NCI-H1417 treated with DMSO at 0.1 percent for 48 hours (cell line): ENCODE results near the gene CENPC.
"Not testable (repeated sequence)": the region's sequence is repeated elsewhere in the genome, so short reads cannot be mapped to it uniquely, and the experiment has no call there.

Experiments used
- DNase-seq: peaks from one replicate; lab custom pipeline; 2025; lab: John Stamatoyannopoulos, UW

The CENPC gene

GRCh38 chr4:67475155-67475554, 70.1 kb downstream of the CENPC start:
- no peak for DNase-seq

GRCh38 chr4:67470871-67471270, 74.4 kb downstream of the CENPC start:
- no peak for DNase-seq

- DNase-seq = no peak
These were observed 76.5 kb downstream of the CENPC start for GRCh38 chr4:67468830-67469229.

- DNase-seq = no peak
These were observed 78.6 kb downstream of the CENPC start for GRCh38 chr4:67466751-67467150.

GRCh38 chr4:67465763-67466052, 79.6 kb downstream of the CENPC start:
- DNase-seq = no peak

- DNase-seq = no peak
These were observed 80.1 kb downstream of the CENPC start for GRCh38 chr4:67465032-67465762.

GRCh38 chr4:67460574-67460973, 84.7 kb downstream of the CENPC start:
- no peak for DNase-seq

- no peak for DNase-seq
These were observed 86.1 kb downstream of the CENPC start for GRCh38 chr4:67459164-67459563.

GRCh38 chr4:67456577-67457196, 88.6 kb downstream of the CENPC start:
- no peak for DNase-seq

GRCh38 chr4:67452846-67453205, 92.5 kb downstream of the CENPC start:
- DNase-seq = not testable (repeated sequence)

GRCh38 chr4:67452100-67452845, 93.0 kb downstream of the CENPC start:
- DNase-seq = no peak

GRCh38 chr4:67451464-67451863, 93.8 kb downstream of the CENPC start:
- no peak for DNase-seq

GRCh38 chr4:67448621-67449020, 96.7 kb downstream of the CENPC start:
- no peak for DNase-seq

GRCh38 chr4:67447873-67448272, 97.4 kb downstream of the CENPC start:
- no peak for DNase-seq

- DNase-seq = no peak
These were observed 98.5 kb downstream of the CENPC start for GRCh38 chr4:67446811-67447210.

GRCh38 chr4:67445881-67446280, 99.4 kb downstream of the CENPC start:
- not testable (repeated sequence) for DNase-seq

- DNase-seq = no peak
These were observed 106.3 kb downstream of the CENPC start for GRCh38 chr4:67438975-67439374.

- no peak for DNase-seq
These were observed 107.2 kb downstream of the CENPC start for GRCh38 chr4:67437974-67438713.

- DNase-seq = no peak
These were observed 108.6 kb downstream of the CENPC start for GRCh38 chr4:67436742-67437141.

GRCh38 chr4:67430989-67431388, 114.3 kb downstream of the CENPC start:
- DNase-seq = no peak

- DNase-seq = no peak
These were observed 116.5 kb downstream of the CENPC start for GRCh38 chr4:67428819-67429218.
